Measurements from ENCODE around the gene ERP44.

Gene ERP44

GRCh38 chr9:99947395-99947794 is 151.4 kb downstream of the ERP44 start:
- DNase-seq (ENCODE audit: low read depth, low spot score), result no peak

- DNase-seq (ENCODE audit: low read depth, low spot score), result no peak
Measured at GRCh38 chr9:99936947-99937587, 161.7 kb downstream of the ERP44 start.

- DNase-seq (ENCODE audit: low read depth, low spot score), result no peak
Measured at GRCh38 chr9:99931155-99931840, 167.5 kb downstream of the ERP44 start.

- no peak for DNase-seq (ENCODE audit: low read depth, low spot score)
Measured at GRCh38 chr9:99929652-99930051, 169.1 kb downstream of the ERP44 start.
